Epithelial cell of esophagus (primary cell): ENCODE measurements around the gene ULK4.
"Not testable (repeated sequence)": the region's sequence is repeated elsewhere in the genome, so short reads cannot be mapped to it uniquely, and the experiment has no call there.

Experiments used
- DNase-seq: peaks from one replicate; pipeline ENCODE4 v3.0.0; 2010; ENCODE audit warnings: low read depth
- H3K4me3 ChIP-seq: 2 replicates; pipeline ENCODE4 v1.5.1; 2011; ENCODE audit warnings: mild to moderate bottlenecking, low read length, control low read depth
- TF ChIP-seq, protein P1 (sequence below): IDR thresholded peaks from 2 replicates; pipeline ENCODE4 v1.5.1; 2011; ENCODE audit warnings: low read depth, mild to moderate bottlenecking, low read length, control low read depth, inconsistent platforms; ENCODE audit not compliant: insufficient read depth; ENCODE audit errors: missing control alignments

The ULK4 gene

DNA sequence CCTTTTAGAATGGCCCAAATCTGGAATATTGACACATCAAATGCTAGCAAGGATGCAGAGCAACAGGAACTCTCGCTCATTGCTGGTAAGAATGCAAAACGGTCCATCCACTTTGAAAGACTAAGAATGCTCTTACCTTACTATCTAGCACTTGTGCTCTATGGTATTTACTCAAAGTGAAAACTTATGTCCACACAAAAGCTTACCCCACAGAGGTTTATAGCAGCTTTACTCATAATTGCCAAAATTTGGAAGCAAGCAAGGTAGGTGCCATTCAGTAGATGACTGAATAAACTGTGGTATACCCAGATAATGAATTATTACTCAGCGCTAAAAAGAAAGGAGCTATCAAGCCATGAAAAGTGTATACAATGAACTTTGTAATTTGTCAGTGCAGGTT, 666.2 kb downstream of the ULK4 start:
- no peak for DNase-seq
- no peak overlapping the region for H3K4me3 ChIP-seq
- TF ChIP-seq, protein P1, sequence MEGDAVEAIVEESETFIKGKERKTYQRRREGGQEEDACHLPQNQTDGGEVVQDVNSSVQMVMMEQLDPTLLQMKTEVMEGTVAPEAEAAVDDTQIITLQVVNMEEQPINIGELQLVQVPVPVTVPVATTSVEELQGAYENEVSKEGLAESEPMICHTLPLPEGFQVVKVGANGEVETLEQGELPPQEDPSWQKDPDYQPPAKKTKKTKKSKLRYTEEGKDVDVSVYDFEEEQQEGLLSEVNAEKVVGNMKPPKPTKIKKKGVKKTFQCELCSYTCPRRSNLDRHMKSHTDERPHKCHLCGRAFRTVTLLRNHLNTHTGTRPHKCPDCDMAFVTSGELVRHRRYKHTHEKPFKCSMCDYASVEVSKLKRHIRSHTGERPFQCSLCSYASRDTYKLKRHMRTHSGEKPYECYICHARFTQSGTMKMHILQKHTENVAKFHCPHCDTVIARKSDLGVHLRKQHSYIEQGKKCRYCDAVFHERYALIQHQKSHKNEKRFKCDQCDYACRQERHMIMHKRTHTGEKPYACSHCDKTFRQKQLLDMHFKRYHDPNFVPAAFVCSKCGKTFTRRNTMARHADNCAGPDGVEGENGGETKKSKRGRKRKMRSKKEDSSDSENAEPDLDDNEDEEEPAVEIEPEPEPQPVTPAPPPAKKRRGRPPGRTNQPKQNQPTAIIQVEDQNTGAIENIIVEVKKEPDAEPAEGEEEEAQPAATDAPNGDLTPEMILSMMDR = no peak

DNA sequence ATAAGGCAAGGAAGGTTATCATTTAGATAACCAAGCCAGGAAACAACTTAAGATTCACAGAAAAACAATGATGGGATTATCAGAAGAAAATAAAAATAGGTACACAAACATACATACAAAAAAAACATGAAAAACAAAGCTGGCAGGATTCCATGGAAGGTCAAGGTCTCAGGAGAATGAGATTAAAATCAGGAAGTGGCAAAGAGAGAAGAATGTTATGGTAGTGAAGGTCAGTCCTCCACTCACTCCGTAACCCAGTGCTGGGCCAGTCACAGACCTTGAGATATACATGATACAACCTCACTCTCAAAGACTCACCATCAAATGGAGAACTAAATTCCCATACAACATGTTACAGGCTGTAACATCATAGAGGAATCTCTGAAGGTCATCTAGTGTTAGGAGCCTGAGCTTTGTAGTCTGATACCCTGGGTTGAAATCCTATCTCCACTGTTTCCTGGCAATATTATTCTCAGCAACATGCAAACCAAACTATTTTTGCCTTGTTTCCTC, 668.7 kb downstream of the ULK4 start:
- TF ChIP-seq, protein P1 = no peak

DNA sequence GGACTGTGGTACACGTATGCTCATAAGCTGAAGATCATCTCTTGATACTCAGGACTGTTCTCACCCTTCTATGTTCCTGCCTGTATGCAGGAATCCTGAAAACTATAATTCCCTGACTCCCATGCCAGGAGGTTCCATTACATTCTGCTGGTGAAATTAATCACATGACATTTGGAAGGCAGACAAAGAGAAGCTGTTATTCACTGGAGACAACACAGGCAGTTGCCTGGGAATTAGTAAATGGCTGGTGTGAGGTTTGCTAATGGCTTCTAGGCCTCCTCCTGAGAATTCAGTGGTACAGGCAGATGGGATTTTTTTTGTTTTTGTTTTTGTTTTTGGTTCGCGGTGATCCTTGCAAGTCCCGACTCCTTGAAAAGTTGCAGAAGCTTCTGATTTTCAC, 671.2 kb downstream of the ULK4 start:
- TF ChIP-seq, protein P1 = no peak
- no peak for DNase-seq
- no peak overlapping the region for H3K4me3 ChIP-seq

More for the DNA sequence above, 668.7 kb downstream of the ULK4 start:
- DNase-seq = no peak
- H3K4me3 ChIP-seq = no peak overlapping the region

DNA sequence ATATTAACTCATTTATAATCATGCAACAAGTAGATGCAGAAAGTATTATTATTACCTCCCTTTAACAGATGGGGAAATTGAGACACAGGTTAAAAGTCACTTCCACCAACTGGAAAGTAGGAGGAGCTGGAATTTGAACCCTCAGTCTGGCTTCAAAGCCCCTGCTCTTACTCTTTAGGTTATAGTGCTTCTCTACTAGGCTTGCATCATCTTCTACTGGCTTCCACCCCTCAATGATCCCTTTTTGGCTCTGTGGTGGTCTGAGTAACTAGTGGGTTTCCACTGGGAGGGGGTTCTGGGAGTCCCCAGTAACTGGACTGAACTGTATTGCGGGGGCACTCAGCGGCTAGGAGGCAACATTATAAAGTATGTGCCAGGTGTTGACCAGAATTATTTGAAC, 671.6 kb downstream of the ULK4 start:
- TF ChIP-seq, protein P1 = no peak
- DNase-seq = no peak
- H3K4me3 ChIP-seq = no peak overlapping the region

DNA sequence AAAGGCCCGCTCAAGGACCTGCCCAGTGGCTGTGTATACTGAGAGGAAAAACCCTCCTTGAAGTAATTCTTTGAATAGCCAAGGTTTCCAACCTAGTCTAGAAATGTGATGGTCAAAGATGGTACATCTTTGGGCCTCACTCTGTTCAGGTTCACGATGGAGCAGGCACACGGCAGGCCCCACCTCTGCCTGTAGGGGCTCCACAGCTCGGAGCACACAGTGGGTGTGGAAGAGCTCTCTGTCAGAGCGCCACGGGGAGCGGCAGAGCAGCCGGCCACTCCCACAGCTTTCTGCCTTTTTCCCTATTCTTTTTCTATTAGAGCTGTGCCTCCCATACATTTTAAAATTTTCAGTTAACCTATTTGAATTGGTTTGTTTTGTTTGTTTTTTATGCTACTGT, 673.1 kb downstream of the ULK4 start:
- H3K4me3 ChIP-seq = no peak overlapping the region
- no peak for DNase-seq
- TF ChIP-seq, protein P1 = no peak

DNA sequence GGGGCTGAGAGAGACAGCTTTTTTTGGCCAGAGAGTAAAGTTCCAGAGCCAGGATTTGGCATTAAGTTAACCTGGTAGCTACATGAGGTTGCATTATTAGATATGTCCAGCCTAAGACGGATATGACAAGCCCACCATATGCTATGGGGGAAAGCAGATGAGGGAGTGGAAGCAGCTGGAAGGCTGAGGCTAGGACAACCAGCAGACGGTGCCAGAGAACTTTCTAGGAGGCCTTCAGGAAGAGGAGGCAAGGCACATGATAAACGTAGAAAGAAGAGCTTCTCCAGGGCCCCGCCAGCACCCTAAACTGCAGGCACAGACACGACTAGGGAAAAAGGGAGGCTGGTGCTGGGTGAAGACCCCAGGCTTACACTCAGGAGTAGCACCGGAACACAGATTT, 675.6 kb downstream of the ULK4 start:
- H3K4me3 ChIP-seq = no peak overlapping the region
- DNase-seq = no peak

DNA sequence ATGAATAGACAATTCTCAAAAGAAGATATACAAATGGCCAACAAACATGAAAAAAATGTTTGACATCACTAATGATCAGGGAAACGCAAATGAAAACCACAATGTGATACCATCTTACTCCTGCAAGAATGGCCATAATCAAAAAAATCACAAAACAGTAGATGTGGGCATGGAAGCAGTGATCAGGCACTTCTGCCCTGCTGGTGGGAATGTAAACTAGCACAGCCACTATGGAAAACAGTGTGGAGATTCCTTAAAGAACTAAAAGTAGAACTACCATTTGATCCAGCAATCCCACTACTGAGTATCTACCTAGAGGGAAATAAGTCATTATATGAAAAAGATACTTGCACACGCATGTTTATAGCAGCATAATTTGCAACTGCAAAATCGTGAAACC, 677.0 kb downstream of the ULK4 start:
- DNase-seq, H3K4me3 ChIP-seq: not testable (repeated sequence)

More for the DNA sequence above, 675.6 kb downstream of the ULK4 start:
- TF ChIP-seq, protein P1 = no peak
